Astrocyte of the spinal cord (primary cell): Measurements from ENCODE around the gene CDK19.

Experiments
- DNase-seq: peaks from one replicate; pipeline ENCODE4 v3.0.0; 2011; ENCODE audit warnings: low read depth, low spot score
- H3K4me3 ChIP-seq: 2 replicates; pipeline ENCODE4 v1.5.1; 2011; ENCODE audit warnings: low read depth, mild to moderate bottlenecking, low read length, moderate library complexity
- CTCF ChIP-seq: IDR thresholded peaks from 2 replicates; pipeline ENCODE4 v1.5.1; 2012; ENCODE audit warnings: low read depth, mild to moderate bottlenecking, low read length, inconsistent platforms
- in situ Hi-C: cut with HindIII; loops from 2 replicates; pipeline ENCODE4 v1.10.0; 2017; ENCODE audit warnings: low sequenced_read_pairs

Gene CDK19

GRCh38 chr6:110815411-110816409, at the start of gene CDK19:
CDK19 (minus strand) TSS chr6:110815469; CDS start chr6:110815136, 333 bp downstream.
- peak within 1 kb of the TSS; percentile 92 for H3K4me3 ChIP-seq
- in situ Hi-C loops, result no loop called here
- peak; percentile 99 for DNase-seq
- no peak for TF ChIP-seq CTCF

- TF ChIP-seq CTCF, result no peak
- no peak for DNase-seq
- no peak overlapping the region for H3K4me3 ChIP-seq
- in situ Hi-C loops, result no loop called here
These were observed 49.6 kb upstream of the CDK19 start for GRCh38 chr6:110864824-110865223.

- no peak for TF ChIP-seq CTCF
- in situ Hi-C loops, result no loop called here
- DNase-seq, result no peak
- H3K4me3 ChIP-seq, result no peak overlapping the region
These were observed 44.1 kb upstream of the CDK19 start for GRCh38 chr6:110859335-110859792.

- in situ Hi-C loops, result no loop called here
- DNase-seq, result no peak
- no peak for TF ChIP-seq CTCF
- no peak overlapping the region for H3K4me3 ChIP-seq
These were observed 43.4 kb upstream of the CDK19 start for GRCh38 chr6:110858562-110859214.

- no peak for TF ChIP-seq CTCF
- in situ Hi-C loops, result no loop called here
- DNase-seq, result no peak
- no peak overlapping the region for H3K4me3 ChIP-seq
These were observed 42.7 kb upstream of the CDK19 start for GRCh38 chr6:110858016-110858415.

- DNase-seq, result no peak
- in situ Hi-C loops, result no loop called here
- no peak for TF ChIP-seq CTCF
- no peak overlapping the region for H3K4me3 ChIP-seq
These were observed 41.0 kb upstream of the CDK19 start for GRCh38 chr6:110856296-110856695.
